Neural cell (in vitro differentiated cells): ENCODE data around the gene PACSIN2. TPM values are rescaled to one million over a fixed set of nuclear protein-coding genes. Genes with fewer than 3 reads are reported as not detected.

Source experiments
- H2AFZ ChIP-seq: fragments of 200-600, 300-800 bp; sonication (generic), shearing (Covaris generic); 2 replicates; pipeline ENCODE4 v1.6.0; 2014; ENCODE audit warnings: low read depth, mild to moderate bottlenecking, antibody characterized with exemption, low read length, moderate library complexity
- H3F3A ChIP-seq: fragments of 200-600 bp; shearing (Covaris generic); 2 replicates; pipeline ENCODE4 v1.6.1; 2016; ENCODE audit warnings: mild to moderate bottlenecking, moderate library complexity, mixed read lengths, antibody characterized with exemption, low read length; ENCODE audit not compliant: insufficient read depth, poor library complexity, severe bottlenecking
- H3K27ac ChIP-seq: fragments of 200-600, 300-800 bp; sonication (generic), shearing (Covaris generic); 2 replicates; pipeline ENCODE4 v1.5.1; 2014; ENCODE audit warnings: mild to moderate bottlenecking, low read length, moderate library complexity
- H3K27me3 ChIP-seq: fragments of 300-800, 200-600 bp; sonication (generic), shearing (Covaris generic); 2 replicates; pipeline ENCODE4 v1.6.0; 2014; ENCODE audit warnings: mild to moderate bottlenecking, low read depth, low read length, moderate library complexity; ENCODE audit not compliant: insufficient read depth
- H3K36me3 ChIP-seq: fragments of 300-800, 200-600 bp; sonication (generic), shearing (Covaris generic); 2 replicates; pipeline ENCODE4 v1.5.1; 2014; ENCODE audit warnings: mild to moderate bottlenecking, antibody characterized with exemption, low read length, moderate library complexity; ENCODE audit not compliant: insufficient read depth
- H3K4me2 ChIP-seq: fragments of 300-800, 200-600 bp; sonication (generic), shearing (Covaris generic); 2 replicates; pipeline ENCODE4 v1.6.0; 2014; ENCODE audit warnings: mild to moderate bottlenecking, low read length
- H3K4me3 ChIP-seq: fragments of 300-800, 200-600 bp; sonication (generic), shearing (Covaris generic); 2 replicates; pipeline ENCODE4 v1.5.1; 2014; ENCODE audit warnings: mild to moderate bottlenecking, low read length, moderate library complexity
- H3K79me2 ChIP-seq: fragments of 200-600 bp; shearing (Covaris generic); replicated peaks from 2 replicates; pipeline ENCODE4 v1.6.0; 2014; ENCODE audit warnings: mild to moderate bottlenecking, low read length, moderate library complexity; ENCODE audit not compliant: insufficient read depth
- H3K9ac ChIP-seq: fragments of 300-800, 200-600 bp; sonication (generic), shearing (Covaris generic); 2 replicates; pipeline ENCODE4 v1.6.1; 2016; ENCODE audit warnings: mild to moderate bottlenecking, low read length, mixed read lengths
- H3K9me2 ChIP-seq: fragments of 200-600 bp; shearing (Covaris generic); 2 replicates; pipeline ENCODE4 v1.6.1; 2016; ENCODE audit warnings: mild to moderate bottlenecking, low read length, mixed read lengths; ENCODE audit not compliant: insufficient read depth
- H3K9me3 ChIP-seq: fragments of 200-600, 300-800 bp; sonication (generic), shearing (Covaris generic); 2 replicates; pipeline ENCODE4 v1.6.1; 2016; ENCODE audit warnings: mild to moderate bottlenecking, mixed run types, low read length, moderate library complexity, mixed read lengths
- H4K20me1 ChIP-seq: fragments of 200-600 bp; shearing (Covaris generic); 2 replicates; pipeline ENCODE4 v1.6.1; 2016; ENCODE audit warnings: mild to moderate bottlenecking, mixed run types; ENCODE audit not compliant: insufficient read depth
- CTCF ChIP-seq: fragments of 450-650 bp; IDR thresholded peaks from 2 replicates; pipeline ENCODE4 v1.5.1; 2014; ENCODE audit warnings: antibody characterized with exemption, mild to moderate bottlenecking, moderate library complexity; ENCODE audit not compliant: poor library complexity, severe bottlenecking
- EP300 ChIP-seq: fragments of 450-650 bp; conservative IDR thresholded peaks from 2 replicates; pipeline ENCODE4 v1.6.1; 2014; ENCODE audit warnings: antibody characterized with exemption, mild to moderate bottlenecking, moderate library complexity; ENCODE audit not compliant: poor library complexity, severe bottlenecking
- EZH2 ChIP-seq: fragments of 200-600, 300-800 bp; shearing (Covaris generic), sonication (generic); IDR thresholded peaks from 2 replicates; pipeline ENCODE4 v1.6.1; 2014; ENCODE audit warnings: antibody characterized with exemption, low read length, borderline replicate concordance, mild to moderate bottlenecking; ENCODE audit not compliant: insufficient read depth, poor library complexity, severe bottlenecking
- MXI1 ChIP-seq: fragments of 450-650 bp; conservative IDR thresholded peaks from 2 replicates; pipeline ENCODE4 v1.6.1; 2014; ENCODE audit warnings: antibody characterized with exemption, mild to moderate bottlenecking; ENCODE audit not compliant: poor library complexity, severe bottlenecking
- POLR2AphosphoS5 ChIP-seq: IDR thresholded peaks from 2 replicates; pipeline ENCODE4 v1.6.1; 2012
- RAD21 ChIP-seq: fragments of 450-650 bp; conservative IDR thresholded peaks from 2 replicates; pipeline ENCODE4 v1.6.1; 2014; ENCODE audit warnings: antibody characterized with exemption, mild to moderate bottlenecking, moderate library complexity
- REST ChIP-seq: IDR thresholded peaks from 2 replicates; pipeline ENCODE4 v1.6.1; 2012; ENCODE audit warnings: borderline replicate concordance
- SMC3 ChIP-seq: fragments of 450-650 bp; conservative IDR thresholded peaks from 2 replicates; pipeline ENCODE4 v1.6.1; 2014; ENCODE audit warnings: antibody characterized with exemption, mild to moderate bottlenecking, moderate library complexity; ENCODE audit not compliant: poor library complexity
- TAF1 ChIP-seq: IDR thresholded peaks from 2 replicates; pipeline ENCODE4 v1.6.1; 2012; ENCODE audit warnings: low read depth
- polyA plus RNA-seq: library from polyadenylated mRNA; depleted of rRNA; stranded (reverse); fragments of >200 nt; gene quantifications from 2 replicates; pipeline ENCODE4 v1.2.3, GENCODE V29; 2014

The PACSIN2 gene
- polyA plus RNA-seq, 1 donor from 2014 or later, result 47.2 TPM

DNA sequence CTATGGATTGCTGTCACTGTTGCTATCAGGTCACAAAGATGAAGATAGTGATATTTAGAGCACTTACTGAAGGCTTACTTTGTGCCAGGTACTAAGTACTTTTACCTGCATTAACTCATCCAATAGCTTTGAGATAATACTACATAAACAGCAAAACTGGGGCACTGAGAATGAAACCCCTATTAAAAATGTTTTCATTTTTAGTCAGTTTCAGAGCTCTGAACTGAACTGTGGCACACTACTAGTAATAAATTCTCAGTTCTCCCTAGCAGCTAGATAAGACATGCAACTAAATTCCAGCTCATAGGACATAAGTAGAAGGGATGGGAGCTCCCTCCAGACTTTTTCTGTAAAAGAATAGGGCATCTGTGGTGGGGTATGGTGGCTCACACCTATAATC lies 181.8 kb downstream of the PACSIN2 start:
- H3K36me3 ChIP-seq, result peaks cover 12% of the 10 kb centered on the region

GRCh38 chr22:42831712-42832111 lies 183.2 kb downstream of the PACSIN2 start:
- H3F3A ChIP-seq, result no peaks in the 10 kb centered on the region
- no peaks in the 10 kb centered on the region for H4K20me1 ChIP-seq
- no peak overlapping the region for H3K4me2 ChIP-seq
- H3K27me3 ChIP-seq, result no peaks in the 10 kb centered on the region
- no peak overlapping the region for H3K27ac ChIP-seq
- no peak overlapping the region for H3K4me3 ChIP-seq
- H3K36me3 ChIP-seq, result peaks cover 12% of the 10 kb centered on the region
- H3K9me2 ChIP-seq, result no peaks in the 10 kb centered on the region
- H3K9ac ChIP-seq, result no peak overlapping the region
- no peak overlapping the region for H2AFZ ChIP-seq
- H3K79me2 ChIP-seq, result no peaks in the 10 kb centered on the region
- no peaks in the 10 kb centered on the region for H3K9me3 ChIP-seq
- TF ChIP-seq REST, result no peak
- no peak for TF ChIP-seq MXI1
- TF ChIP-seq SMC3, result no peak
- no peak for TF ChIP-seq CTCF
- TF ChIP-seq RAD21, result no peak
- no peak for TF ChIP-seq EP300
- TF ChIP-seq TAF1, result no peak

More for the DNA sequence above, 181.8 kb downstream of the PACSIN2 start:
- H3K4me2 ChIP-seq, result no peak overlapping the region
- H3K9me3 ChIP-seq, result no peaks in the 10 kb centered on the region
- no peak for TF ChIP-seq MXI1
- no peak for TF ChIP-seq EZH2
- TF ChIP-seq CTCF, result no peak
- TF ChIP-seq SMC3, result no peak
- no peak for TF ChIP-seq REST
- TF ChIP-seq EP300, result no peak
- no peak for TF ChIP-seq POLR2AphosphoS5
- TF ChIP-seq RAD21, result no peak
- no peak for TF ChIP-seq TAF1
- H3K9ac ChIP-seq, result no peak overlapping the region
- H3K4me3 ChIP-seq, result no peak overlapping the region
- no peaks in the 10 kb centered on the region for H4K20me1 ChIP-seq
- no peaks in the 10 kb centered on the region for H3K79me2 ChIP-seq
- H3K27ac ChIP-seq, result no peak overlapping the region
- H3F3A ChIP-seq, result no peaks in the 10 kb centered on the region
- no peaks in the 10 kb centered on the region for H3K27me3 ChIP-seq
- H3K9me2 ChIP-seq, result no peaks in the 10 kb centered on the region
- no peak overlapping the region for H2AFZ ChIP-seq
